Neural cell (in vitro differentiated cells): Measurements from ENCODE around the gene ARHGEF25. TPM values are rescaled to one million over a fixed set of nuclear protein-coding genes. Genes with fewer than 3 reads are reported as not detected.

Experiments
- H2AFZ ChIP-seq: fragments of 200-600, 300-800 bp; sonication (generic), shearing (Covaris generic); 2 replicates; pipeline ENCODE4 v1.6.0; 2014; ENCODE audit warnings: low read depth, mild to moderate bottlenecking, antibody characterized with exemption, low read length, moderate library complexity
- H3F3A ChIP-seq: fragments of 200-600 bp; shearing (Covaris generic); 2 replicates; pipeline ENCODE4 v1.6.1; 2016; ENCODE audit warnings: mild to moderate bottlenecking, moderate library complexity, mixed read lengths, antibody characterized with exemption, low read length; ENCODE audit not compliant: insufficient read depth, poor library complexity, severe bottlenecking
- H3K27ac ChIP-seq: fragments of 200-600, 300-800 bp; sonication (generic), shearing (Covaris generic); 2 replicates; pipeline ENCODE4 v1.5.1; 2014; ENCODE audit warnings: mild to moderate bottlenecking, low read length, moderate library complexity
- H3K27me3 ChIP-seq: fragments of 300-800, 200-600 bp; sonication (generic), shearing (Covaris generic); 2 replicates; pipeline ENCODE4 v1.6.0; 2014; ENCODE audit warnings: mild to moderate bottlenecking, low read depth, low read length, moderate library complexity; ENCODE audit not compliant: insufficient read depth
- H3K36me3 ChIP-seq: fragments of 300-800, 200-600 bp; sonication (generic), shearing (Covaris generic); 2 replicates; pipeline ENCODE4 v1.5.1; 2014; ENCODE audit warnings: mild to moderate bottlenecking, antibody characterized with exemption, low read length, moderate library complexity; ENCODE audit not compliant: insufficient read depth
- H3K4me2 ChIP-seq: fragments of 300-800, 200-600 bp; sonication (generic), shearing (Covaris generic); 2 replicates; pipeline ENCODE4 v1.6.0; 2014; ENCODE audit warnings: mild to moderate bottlenecking, low read length
- H3K4me3 ChIP-seq: fragments of 300-800, 200-600 bp; sonication (generic), shearing (Covaris generic); 2 replicates; pipeline ENCODE4 v1.5.1; 2014; ENCODE audit warnings: mild to moderate bottlenecking, low read length, moderate library complexity
- H3K79me2 ChIP-seq: fragments of 200-600 bp; shearing (Covaris generic); replicated peaks from 2 replicates; pipeline ENCODE4 v1.6.0; 2014; ENCODE audit warnings: mild to moderate bottlenecking, low read length, moderate library complexity; ENCODE audit not compliant: insufficient read depth
- H3K9ac ChIP-seq: fragments of 300-800, 200-600 bp; sonication (generic), shearing (Covaris generic); 2 replicates; pipeline ENCODE4 v1.6.1; 2016; ENCODE audit warnings: mild to moderate bottlenecking, low read length, mixed read lengths
- H3K9me2 ChIP-seq: fragments of 200-600 bp; shearing (Covaris generic); 2 replicates; pipeline ENCODE4 v1.6.1; 2016; ENCODE audit warnings: mild to moderate bottlenecking, low read length, mixed read lengths; ENCODE audit not compliant: insufficient read depth
- H3K9me3 ChIP-seq: fragments of 200-600, 300-800 bp; sonication (generic), shearing (Covaris generic); 2 replicates; pipeline ENCODE4 v1.6.1; 2016; ENCODE audit warnings: mild to moderate bottlenecking, mixed run types, low read length, moderate library complexity, mixed read lengths
- H4K20me1 ChIP-seq: fragments of 200-600 bp; shearing (Covaris generic); 2 replicates; pipeline ENCODE4 v1.6.1; 2016; ENCODE audit warnings: mild to moderate bottlenecking, mixed run types; ENCODE audit not compliant: insufficient read depth
- EP300 ChIP-seq: fragments of 450-650 bp; conservative IDR thresholded peaks from 2 replicates; pipeline ENCODE4 v1.6.1; 2014; ENCODE audit warnings: antibody characterized with exemption, mild to moderate bottlenecking, moderate library complexity; ENCODE audit not compliant: poor library complexity, severe bottlenecking
- EZH2 ChIP-seq: fragments of 200-600, 300-800 bp; shearing (Covaris generic), sonication (generic); IDR thresholded peaks from 2 replicates; pipeline ENCODE4 v1.6.1; 2014; ENCODE audit warnings: antibody characterized with exemption, low read length, borderline replicate concordance, mild to moderate bottlenecking; ENCODE audit not compliant: insufficient read depth, poor library complexity, severe bottlenecking
- MXI1 ChIP-seq: fragments of 450-650 bp; conservative IDR thresholded peaks from 2 replicates; pipeline ENCODE4 v1.6.1; 2014; ENCODE audit warnings: antibody characterized with exemption, mild to moderate bottlenecking; ENCODE audit not compliant: poor library complexity, severe bottlenecking
- POLR2AphosphoS5 ChIP-seq: IDR thresholded peaks from 2 replicates; pipeline ENCODE4 v1.6.1; 2012
- RAD21 ChIP-seq: fragments of 450-650 bp; conservative IDR thresholded peaks from 2 replicates; pipeline ENCODE4 v1.6.1; 2014; ENCODE audit warnings: antibody characterized with exemption, mild to moderate bottlenecking, moderate library complexity
- SMC3 ChIP-seq: fragments of 450-650 bp; conservative IDR thresholded peaks from 2 replicates; pipeline ENCODE4 v1.6.1; 2014; ENCODE audit warnings: antibody characterized with exemption, mild to moderate bottlenecking, moderate library complexity; ENCODE audit not compliant: poor library complexity
- TAF1 ChIP-seq: IDR thresholded peaks from 2 replicates; pipeline ENCODE4 v1.6.1; 2012; ENCODE audit warnings: low read depth
- polyA plus RNA-seq: library from polyadenylated mRNA; depleted of rRNA; stranded (reverse); fragments of >200 nt; gene quantifications from 2 replicates; pipeline ENCODE4 v1.2.3, GENCODE V29; 2014
- TF ChIP-seq, protein P1 (sequence below): fragments of 450-650 bp; IDR thresholded peaks from 2 replicates; pipeline ENCODE4 v1.5.1; 2014; ENCODE audit warnings: antibody characterized with exemption, mild to moderate bottlenecking, moderate library complexity; ENCODE audit not compliant: poor library complexity, severe bottlenecking
- TF ChIP-seq, protein P2 (sequence below): IDR thresholded peaks from 2 replicates; pipeline ENCODE4 v1.6.1; 2012; ENCODE audit warnings: borderline replicate concordance

Gene ARHGEF25
- polyA plus RNA-seq, 1 donor from 2014 or later, result 12.9 TPM

DNA sequence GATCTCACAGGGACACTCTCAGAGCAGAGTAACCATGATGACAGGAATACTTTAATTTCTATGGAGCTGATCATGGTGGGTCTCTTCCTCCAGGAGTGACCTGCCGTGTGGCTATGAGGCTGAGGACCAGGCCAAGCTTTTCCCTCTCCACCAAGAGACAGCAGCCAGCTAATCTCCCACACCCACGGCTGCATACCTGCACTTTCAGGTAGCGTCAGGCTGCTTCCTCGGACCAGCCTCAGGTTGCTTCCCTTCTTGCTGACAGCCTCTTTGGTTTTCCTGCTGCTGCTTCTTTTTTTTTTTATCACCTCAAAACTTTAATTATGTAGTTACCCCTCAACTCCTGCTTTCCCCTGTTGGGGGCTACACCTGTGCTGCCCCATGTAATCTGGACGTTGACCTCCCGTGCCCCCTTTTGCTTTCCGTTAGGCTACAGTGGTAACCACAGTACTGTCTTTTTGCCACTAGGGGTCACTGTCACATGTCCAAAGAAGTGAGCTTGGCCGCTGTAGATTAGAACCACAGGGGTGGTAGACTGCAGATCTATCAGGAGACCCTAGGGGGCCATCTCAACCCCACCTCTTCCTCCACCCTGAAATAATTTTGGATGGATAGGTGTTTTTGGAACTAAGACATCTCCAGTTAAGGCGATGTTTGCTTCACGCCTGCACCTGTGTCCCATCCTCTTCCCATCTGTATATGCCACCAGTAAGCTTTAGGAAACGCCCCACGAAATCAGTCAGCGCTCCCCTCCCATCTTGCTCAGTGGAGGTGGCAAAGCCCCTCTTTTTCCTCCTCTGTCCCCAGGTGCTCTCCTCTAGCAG lies 28.0 kb upstream of the ARHGEF25 start:
- H3F3A ChIP-seq, result no peaks in the 10 kb centered on the region
- H3K27ac ChIP-seq, result no peak overlapping the region
- H3K27me3 ChIP-seq, result no peaks in the 10 kb centered on the region
- H3K9me3 ChIP-seq, result no peaks in the 10 kb centered on the region
- H3K4me2 ChIP-seq, result no peak overlapping the region
- no peak overlapping the region for H3K9ac ChIP-seq
- TF ChIP-seq EZH2, result no peak
- TF ChIP-seq SMC3, result peak; percentile 81
- TF ChIP-seq TAF1, result no peak
- TF ChIP-seq MXI1, result peak; percentile 14
- TF ChIP-seq, protein P1, sequence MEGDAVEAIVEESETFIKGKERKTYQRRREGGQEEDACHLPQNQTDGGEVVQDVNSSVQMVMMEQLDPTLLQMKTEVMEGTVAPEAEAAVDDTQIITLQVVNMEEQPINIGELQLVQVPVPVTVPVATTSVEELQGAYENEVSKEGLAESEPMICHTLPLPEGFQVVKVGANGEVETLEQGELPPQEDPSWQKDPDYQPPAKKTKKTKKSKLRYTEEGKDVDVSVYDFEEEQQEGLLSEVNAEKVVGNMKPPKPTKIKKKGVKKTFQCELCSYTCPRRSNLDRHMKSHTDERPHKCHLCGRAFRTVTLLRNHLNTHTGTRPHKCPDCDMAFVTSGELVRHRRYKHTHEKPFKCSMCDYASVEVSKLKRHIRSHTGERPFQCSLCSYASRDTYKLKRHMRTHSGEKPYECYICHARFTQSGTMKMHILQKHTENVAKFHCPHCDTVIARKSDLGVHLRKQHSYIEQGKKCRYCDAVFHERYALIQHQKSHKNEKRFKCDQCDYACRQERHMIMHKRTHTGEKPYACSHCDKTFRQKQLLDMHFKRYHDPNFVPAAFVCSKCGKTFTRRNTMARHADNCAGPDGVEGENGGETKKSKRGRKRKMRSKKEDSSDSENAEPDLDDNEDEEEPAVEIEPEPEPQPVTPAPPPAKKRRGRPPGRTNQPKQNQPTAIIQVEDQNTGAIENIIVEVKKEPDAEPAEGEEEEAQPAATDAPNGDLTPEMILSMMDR, result peak; percentile 95
- TF ChIP-seq RAD21, result peak; percentile 84
- no peak for TF ChIP-seq EP300
- no peak for TF ChIP-seq POLR2AphosphoS5
- H3K4me3 ChIP-seq, result no peak overlapping the region
- no peaks in the 10 kb centered on the region for H3K79me2 ChIP-seq
- H4K20me1 ChIP-seq, result no peaks in the 10 kb centered on the region
- H3K36me3 ChIP-seq, result peaks cover 14% of the 10 kb centered on the region
- no peak overlapping the region for H2AFZ ChIP-seq
- no peaks in the 10 kb centered on the region for H3K9me2 ChIP-seq

DNA sequence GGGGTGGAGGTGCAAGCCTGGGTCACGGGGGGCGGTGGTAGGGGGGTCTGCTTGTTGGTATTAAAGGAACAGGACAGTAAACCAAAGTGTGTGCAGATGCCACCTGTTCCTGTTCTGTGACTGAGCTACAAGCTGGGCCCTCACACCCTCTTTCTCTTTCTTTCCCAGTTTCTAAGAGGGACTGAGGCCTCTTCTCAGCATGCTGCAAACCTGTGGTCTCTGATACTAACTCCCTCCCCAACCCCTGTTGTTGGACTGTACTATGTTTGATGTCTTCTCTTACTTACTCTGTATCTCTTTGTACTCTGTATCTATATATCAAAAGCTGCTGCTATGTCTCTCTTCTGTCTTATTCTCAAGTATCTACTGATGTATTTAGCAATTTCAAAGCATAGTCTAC lies 27.2 kb upstream of the ARHGEF25 start:
- Histone ChIP-seq H3K27ac (no peak overlapping the region), H3K4me3 (no peak overlapping the region), H3K27me3 (no peaks in the 10 kb centered on the region), H3K79me2 (no peaks in the 10 kb centered on the region), H3K4me2 (no peak overlapping the region), H3K9me2 (no peaks in the 10 kb centered on the region), H3K36me3 (peaks cover 9% of the 10 kb centered on the region), H3K9ac (no peak overlapping the region), H3K9me3 (no peaks in the 10 kb centered on the region), H3F3A (no peaks in the 10 kb centered on the region), H2AFZ (no peak overlapping the region), H4K20me1 (no peaks in the 10 kb centered on the region)
- TF ChIP-seq, protein P2, sequence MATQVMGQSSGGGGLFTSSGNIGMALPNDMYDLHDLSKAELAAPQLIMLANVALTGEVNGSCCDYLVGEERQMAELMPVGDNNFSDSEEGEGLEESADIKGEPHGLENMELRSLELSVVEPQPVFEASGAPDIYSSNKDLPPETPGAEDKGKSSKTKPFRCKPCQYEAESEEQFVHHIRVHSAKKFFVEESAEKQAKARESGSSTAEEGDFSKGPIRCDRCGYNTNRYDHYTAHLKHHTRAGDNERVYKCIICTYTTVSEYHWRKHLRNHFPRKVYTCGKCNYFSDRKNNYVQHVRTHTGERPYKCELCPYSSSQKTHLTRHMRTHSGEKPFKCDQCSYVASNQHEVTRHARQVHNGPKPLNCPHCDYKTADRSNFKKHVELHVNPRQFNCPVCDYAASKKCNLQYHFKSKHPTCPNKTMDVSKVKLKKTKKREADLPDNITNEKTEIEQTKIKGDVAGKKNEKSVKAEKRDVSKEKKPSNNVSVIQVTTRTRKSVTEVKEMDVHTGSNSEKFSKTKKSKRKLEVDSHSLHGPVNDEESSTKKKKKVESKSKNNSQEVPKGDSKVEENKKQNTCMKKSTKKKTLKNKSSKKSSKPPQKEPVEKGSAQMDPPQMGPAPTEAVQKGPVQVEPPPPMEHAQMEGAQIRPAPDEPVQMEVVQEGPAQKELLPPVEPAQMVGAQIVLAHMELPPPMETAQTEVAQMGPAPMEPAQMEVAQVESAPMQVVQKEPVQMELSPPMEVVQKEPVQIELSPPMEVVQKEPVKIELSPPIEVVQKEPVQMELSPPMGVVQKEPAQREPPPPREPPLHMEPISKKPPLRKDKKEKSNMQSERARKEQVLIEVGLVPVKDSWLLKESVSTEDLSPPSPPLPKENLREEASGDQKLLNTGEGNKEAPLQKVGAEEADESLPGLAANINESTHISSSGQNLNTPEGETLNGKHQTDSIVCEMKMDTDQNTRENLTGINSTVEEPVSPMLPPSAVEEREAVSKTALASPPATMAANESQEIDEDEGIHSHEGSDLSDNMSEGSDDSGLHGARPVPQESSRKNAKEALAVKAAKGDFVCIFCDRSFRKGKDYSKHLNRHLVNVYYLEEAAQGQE, result no peak
- TF ChIP-seq, protein P1, result no peak
- no peak for TF ChIP-seq TAF1
- TF ChIP-seq POLR2AphosphoS5, result no peak
- TF ChIP-seq EZH2, result no peak
- no peak for TF ChIP-seq SMC3
- TF ChIP-seq RAD21, result no peak
- TF ChIP-seq EP300, result no peak
- TF ChIP-seq MXI1, result no peak
